Ramos (cell line): ENCODE measurements around the gene CXCL6.

Experiments
- in situ Hi-C: fragments of 300-500 bp; cut with MboI; formaldehyde crosslinking; loops from one replicate; pipeline ENCODE4 v1.14.3; 2022; ENCODE audit warnings: low sequenced_read_pairs; ENCODE audit not compliant: unreplicated experiment

CXCL6 gene

DNA sequence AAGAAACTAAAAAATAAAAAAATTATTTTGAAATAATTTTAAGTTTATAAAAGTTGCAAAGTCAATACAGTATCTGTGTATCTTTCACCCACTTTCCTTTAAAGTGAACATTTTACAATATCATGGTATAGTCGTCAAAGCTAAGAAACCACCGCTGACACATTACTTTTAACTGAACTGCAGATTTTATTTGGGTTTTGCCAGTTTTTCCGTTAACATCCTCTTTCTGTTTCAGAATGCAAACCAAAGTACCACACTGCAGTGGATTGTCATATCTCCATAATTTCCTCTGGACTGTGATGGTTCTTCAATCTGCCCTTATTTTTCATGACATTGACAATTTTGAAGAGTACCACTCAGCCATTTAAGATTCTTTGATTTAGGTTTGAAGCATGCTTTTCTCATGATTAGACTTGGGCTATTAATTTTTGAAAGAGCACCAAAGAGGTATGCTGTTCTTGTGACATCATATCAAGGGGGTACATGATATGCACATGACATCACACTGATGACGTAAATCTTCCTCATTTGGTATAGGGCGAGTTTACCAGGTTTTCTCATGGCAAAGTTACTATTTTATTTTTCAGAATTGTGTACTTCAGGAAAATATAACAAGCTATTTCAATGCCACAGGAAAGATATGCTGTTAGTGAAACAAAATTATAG is 29.1 kb downstream of the CXCL6 start:
- in situ Hi-C loops, result no loop called here

DNA sequence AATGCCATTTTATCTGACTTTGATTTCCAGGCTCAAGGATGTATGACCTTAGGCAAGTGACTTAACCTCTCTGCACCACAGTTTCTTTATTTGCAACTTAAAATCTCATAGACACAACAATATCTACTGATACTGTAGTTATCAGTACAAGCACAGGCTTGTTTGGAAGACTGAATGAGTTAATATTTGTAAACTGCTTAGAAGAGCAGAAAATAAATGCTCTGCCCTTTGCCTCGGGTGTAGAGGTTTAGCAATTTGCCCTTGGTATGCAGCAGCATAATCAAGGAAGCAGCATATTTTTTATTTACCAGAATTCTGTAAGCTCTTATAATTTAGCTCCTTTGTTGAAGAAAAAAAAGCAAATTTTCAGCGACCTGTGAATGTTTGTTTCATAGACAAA is 29.8 kb downstream of the CXCL6 start:
- in situ Hi-C loops, result no loop called here

DNA sequence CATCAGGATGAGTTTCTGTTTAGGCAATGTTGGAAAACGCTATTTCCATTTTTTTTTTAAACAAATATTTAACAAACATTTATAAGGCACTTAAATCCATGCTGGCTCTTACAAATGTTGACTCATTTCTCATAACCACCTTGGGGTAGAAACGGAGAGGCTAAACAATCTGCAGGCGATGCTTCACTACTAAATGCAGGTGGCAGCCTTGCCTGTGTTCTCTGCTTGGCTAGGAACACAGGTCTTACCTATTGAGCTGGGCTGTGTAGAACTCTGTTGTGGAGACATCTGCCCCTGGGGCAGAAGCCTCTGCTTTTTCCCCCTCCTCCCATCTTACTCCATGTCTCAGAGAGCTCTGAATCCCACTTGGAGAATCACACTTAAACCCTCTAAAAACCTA is 31.3 kb downstream of the CXCL6 start:
- in situ Hi-C loops, result no loop called here

DNA sequence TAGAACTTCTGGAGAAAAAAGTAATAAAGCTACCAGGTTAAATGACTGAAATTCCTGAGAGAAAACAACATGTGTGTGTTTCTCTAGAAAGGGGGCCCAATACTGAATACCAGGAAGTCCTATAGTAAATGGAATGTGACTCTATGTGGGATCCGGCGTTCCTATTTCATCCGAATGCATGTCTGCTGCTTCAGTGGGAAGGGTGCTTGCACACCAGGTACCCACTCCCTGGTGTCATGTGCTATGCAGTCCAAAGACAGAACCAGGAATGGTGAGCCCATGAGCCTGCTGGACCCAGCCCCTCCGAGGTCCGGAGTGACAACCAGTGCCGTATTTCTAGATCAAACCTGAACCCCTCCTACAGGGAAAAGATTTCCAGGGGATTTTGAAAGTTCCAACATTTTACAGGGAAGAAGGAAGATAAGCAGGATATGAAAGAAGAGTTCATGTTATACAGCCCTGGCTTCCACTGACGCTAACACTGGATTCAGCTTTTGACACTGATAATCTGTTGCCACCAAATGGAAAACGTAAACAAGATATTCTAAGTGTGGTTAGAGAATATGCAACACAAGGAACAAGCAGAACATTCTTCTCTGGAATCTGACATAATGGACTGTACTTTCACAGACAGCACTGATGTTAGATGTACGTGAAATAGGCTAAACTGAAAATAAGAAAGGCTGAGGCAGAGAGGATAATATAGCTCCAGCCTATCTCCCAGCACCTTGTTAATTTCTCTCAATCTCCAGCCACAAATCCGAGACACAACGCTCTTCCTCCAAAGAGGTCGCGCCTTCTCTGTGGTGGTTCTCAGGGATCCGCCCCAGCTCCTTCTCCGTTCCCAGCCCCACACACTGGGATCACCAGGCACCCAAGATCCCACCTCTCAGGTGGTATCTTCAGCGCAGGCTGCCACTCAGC is 32.0 kb downstream of the CXCL6 start:
- in situ Hi-C loops, result no loop called here

DNA sequence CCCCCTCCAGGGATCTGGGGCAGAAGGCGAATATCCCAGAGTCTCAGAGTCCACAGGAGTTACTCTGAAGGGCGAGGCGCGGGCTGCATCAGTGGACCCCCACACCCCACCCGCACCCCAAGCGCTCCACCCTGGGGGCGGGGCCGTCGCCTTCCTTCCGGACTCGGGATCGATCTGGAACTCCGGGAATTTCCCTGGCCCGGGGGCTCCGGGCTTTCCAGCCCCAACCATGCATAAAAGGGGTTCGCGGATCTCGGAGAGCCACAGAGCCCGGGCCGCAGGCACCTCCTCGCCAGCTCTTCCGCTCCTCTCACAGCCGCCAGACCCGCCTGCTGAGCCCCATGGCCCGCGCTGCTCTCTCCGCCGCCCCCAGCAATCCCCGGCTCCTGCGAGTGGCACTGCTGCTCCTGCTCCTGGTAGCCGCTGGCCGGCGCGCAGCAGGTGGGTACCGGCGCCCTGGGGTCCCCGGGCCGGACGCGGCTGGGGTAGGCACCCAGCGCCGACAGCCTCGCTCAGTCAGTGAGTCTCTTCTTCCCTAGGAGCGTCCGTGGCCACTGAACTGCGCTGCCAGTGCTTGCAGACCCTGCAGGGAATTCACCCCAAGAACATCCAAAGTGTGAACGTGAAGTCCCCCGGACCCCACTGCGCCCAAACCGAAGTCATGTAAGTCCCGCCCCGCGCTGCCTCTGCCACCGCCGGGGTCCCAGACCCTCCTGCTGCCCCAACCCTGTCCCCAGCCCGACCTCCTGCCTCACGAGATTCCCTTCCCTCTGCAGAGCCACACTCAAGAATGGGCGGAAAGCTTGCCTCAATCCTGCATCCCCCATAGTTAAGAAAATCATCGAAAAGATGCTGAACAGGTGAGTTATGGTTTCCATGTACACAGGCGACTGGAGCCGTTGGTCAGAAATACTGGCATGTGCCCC is 32.9 kb downstream of the CXCL6 start, which contains the start of gene CXCL1:
CXCL1 (plus strand) TSS at position 264 of the 926 bp plus-strand sequence; CDS start at position 342, 78 bp downstream.
- in situ Hi-C loops, result no loop called here

DNA sequence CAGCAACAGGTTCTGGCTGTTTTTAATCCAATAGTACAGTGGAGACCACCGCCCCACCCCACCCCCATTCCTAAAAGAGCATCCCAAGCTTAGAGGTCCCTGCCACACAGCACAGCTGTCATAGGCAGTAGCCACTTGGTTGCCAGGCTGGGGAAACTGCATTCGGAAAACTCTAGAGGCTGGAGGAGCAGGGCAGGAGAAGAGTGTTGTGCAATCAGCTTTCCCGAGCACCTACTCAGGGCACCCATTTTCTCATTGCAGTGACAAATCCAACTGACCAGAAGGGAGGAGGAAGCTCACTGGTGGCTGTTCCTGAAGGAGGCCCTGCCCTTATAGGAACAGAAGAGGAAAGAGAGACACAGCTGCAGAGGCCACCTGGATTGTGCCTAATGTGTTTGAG is 33.8 kb downstream of the CXCL6 start:
- in situ Hi-C loops, result no loop called here

DNA sequence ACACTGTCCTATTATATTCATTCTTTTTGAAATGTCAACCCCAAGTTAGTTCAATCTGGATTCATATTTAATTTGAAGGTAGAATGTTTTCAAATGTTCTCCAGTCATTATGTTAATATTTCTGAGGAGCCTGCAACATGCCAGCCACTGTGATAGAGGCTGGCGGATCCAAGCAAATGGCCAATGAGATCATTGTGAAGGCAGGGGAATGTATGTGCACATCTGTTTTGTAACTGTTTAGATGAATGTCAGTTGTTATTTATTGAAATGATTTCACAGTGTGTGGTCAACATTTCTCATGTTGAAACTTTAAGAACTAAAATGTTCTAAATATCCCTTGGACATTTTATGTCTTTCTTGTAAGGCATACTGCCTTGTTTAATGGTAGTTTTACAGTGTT is 34.3 kb downstream of the CXCL6 start:
- in situ Hi-C loops, result no loop called here

DNA sequence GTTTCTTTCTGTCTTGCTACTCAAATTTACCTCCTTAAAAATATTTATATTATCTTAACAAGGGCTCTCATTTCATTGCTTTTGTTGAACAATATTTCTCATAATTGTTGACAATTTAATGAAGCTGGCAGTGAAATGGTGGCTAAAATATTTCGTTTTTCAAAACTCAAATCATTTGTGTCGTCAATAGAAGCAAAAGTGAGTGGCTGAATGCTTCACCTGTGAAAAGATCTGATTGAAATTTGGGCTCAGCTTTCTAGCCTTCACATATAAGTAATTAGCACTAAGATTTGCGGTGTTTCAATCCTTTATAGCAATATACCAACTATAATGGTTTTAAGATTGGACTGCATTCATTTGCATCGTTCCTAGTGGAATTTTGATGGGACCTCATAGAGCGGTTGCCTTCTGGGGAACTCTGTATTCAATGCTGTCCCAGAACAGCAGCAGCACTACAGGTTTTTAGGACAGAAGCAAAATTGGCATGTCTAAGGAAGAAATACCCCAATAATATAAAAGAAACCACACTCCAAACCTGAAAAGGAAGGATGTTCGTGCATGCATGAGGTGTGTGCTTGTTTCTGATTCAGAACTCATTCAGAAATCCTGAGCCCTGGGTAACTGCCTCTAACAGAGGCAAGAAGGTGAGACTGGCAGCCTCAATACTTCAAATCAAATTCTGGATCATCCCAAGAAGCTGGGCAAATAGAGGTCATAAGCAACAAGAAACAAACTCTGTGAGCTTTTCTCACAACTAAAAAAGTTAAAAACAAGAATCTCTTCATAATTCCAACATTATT is 35.2 kb downstream of the CXCL6 start:
- in situ Hi-C loops, result no loop called here

DNA sequence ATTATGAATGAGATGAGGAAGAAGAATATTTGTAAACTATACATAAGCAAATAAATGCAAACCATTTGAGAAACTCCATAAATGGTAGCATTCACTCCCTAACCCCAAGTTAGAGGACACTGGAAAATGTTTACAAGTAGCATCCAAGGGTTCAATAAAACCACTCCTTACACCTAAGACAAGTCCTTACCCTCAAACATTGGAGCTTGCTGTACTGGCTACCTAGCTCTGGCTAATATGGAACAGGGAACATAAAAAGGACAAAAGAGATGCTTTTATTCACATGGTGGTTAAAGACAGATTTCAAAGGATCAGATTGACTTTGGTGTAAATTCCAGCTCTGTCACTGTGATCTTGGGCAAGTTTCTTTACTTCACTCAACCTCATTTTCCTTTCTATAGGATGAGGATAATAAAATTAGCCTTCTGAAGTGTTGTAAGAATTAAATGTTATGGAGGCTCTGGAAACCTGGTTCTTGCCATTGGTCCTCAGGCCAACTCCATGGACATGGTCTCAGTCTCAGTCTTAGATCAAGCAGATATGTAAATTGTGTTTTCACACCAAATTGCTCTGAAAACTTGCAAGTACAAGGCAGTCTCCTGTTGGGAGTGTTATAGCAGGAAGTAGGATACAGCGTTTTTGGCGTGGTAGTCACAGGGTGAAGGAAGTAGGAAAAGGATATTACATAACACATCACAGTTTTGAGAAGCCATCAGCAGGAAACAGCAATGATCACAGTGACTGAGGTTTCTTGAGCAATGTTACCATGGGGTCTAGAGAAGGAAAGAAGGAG is 36.0 kb downstream of the CXCL6 start:
- in situ Hi-C loops, result no loop called here

DNA sequence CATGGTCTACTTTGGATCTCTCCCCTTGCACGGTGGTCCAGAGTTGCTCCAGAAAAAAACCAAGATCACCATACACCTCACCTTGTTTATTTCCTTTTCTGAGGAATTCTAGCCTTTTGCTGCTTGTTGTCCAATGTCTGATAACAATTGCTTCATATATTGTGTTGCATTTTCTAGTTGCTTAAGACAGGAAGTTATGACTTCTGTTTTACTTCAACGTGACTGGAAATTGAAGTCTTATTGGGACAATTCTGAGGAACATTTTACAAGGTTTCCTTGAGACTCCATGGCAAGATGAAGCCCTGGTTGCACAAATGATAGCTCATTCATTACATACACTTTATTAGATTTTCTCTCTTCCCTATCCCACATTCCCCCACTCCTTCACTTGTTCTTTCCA is 37.9 kb downstream of the CXCL6 start:
- in situ Hi-C loops, result no loop called here

DNA sequence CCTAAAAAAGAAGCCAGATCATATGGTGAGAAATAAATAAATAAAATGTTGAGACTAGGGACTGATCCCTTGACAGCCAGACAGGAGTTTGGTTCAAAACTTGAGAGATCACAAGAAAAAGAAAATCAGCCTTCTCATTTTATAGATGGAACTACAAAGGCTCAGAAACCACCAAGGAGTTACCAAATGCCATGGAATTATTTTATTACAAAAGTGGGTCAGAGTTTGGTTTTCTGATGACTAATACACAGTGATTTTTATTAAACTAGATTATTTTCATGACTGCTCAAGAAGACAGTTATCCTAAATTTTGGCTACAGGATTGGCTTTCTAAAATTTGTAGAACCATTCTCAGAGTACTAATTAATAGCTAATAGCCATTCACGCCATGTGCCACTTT is 38.9 kb downstream of the CXCL6 start:
- in situ Hi-C loops, result no loop called here

DNA sequence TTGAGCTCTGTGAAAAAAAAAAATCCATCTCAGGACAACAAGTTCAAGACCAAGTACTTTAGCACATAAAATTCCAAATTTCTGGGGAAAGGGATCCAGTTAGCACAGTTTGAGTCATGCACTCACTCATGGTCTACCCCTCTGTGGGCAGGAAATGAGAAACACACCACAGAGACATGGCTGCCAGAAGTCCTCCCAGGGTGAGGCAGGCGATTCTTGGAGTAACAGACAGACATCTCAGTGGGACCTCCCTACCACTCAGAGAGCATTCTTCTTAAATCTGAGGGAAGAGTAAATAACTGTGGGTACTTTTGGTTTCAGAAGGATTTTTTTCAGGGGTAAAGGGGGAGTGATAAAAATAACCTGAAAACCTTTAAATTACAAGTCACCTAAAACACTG is 46.8 kb downstream of the CXCL6 start:
- in situ Hi-C loops, result no loop called here

DNA sequence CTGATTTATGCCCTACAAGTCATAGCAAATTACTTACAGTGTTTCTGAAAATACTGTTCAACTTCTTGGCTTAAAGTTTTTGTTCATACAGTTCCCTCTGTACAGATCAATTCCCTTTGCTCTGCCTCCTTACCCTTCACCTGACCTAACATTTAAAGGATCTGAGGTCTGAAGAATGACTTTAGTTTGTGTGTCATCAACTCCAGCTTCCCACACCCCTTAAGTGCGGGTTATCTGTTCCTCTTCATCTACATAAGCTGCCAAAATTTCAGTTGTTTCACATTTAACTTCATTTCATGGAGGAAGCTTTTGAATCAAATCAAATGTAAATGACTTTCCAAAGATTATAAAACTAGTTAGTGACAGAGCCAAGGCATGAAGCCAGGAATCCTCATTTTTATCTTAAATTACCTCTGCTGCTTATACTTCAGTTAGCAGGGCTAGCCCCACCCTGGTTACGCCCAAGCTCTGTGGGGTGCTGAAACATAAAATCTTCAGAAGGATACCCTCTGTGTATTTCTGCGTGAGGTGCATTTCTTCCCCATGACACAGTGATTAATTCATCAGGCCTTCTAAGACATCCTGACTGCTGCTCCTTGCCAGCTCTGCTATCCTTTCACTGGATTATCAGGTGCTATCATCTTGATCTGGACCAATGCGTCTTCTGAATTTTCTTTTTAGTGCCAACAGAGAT is 49.2 kb downstream of the CXCL6 start:
- in situ Hi-C loops, result no loop called here
